ENCODE data around the gene AARS2.

- TF ChIP-seq CTCF (IDR thresholded peaks at IDR 0.05; ENCODE audit: low read depth, low read length) (no peak), POLR2A (IDR thresholded peaks at IDR 0.05; ENCODE audit: extremely low read depth, insufficient read length) (no peak)
These were observed 43.3 kb upstream of the AARS2 start for GRCh38 chr6:44356487-44356886.
